H7 (cell line): ENCODE measurements around the gene NBPF3. TPM values are rescaled to one million over a fixed set of nuclear protein-coding genes. Genes with fewer than 3 reads are reported as not detected.

Experiments
- DNase-seq: peaks from one replicate; pipeline ENCODE4 v3.0.0; 2012
- H3K27me3 ChIP-seq: 2 replicates; pipeline ENCODE4 v1.6.0; 2011; ENCODE audit warnings: mild to moderate bottlenecking, low read length; ENCODE audit not compliant: control insufficient read depth, insufficient read depth
- H3K36me3 ChIP-seq: replicated peaks from 2 replicates; pipeline ENCODE4 v1.5.1; 2011; ENCODE audit warnings: low read length; ENCODE audit not compliant: control insufficient read depth, insufficient read depth
- H3K4me3 ChIP-seq: 2 replicates; pipeline ENCODE4 v1.5.1; 2011; ENCODE audit warnings: low read depth, mild to moderate bottlenecking, control low read depth, low read length, moderate library complexity; ENCODE audit not compliant: insufficient read depth
- total RNA-seq: library from RNA; depleted of rRNA; stranded (reverse); fragments of >200 nt; shearing (Covaris generic); gene quantifications from 2 replicates; pipeline ENCODE4 v1.2.3, GENCODE V29; 2014

NBPF3 gene
- total RNA-seq, 1 experiment from 2014 or later: 19.7 TPM

DNA sequence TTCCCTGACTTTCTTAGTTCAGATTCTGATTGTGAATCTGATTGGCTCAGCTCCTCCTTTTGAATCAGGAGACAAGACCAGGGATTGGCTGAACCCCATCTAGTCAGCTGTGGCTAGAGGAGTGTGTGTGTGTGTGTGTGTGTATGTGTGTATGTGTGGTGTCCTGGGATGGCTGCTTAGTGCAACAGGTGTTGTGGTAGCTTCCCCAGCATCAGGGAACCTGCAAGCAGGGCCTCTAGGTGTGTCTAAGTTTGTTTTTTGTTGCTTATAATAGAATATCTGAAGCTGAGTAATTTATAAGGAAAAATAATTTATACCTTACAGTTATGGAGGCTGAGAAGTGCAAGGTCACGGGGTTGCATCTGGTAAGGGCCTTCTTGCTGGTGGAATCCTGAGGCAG lies 56.1 kb downstream of the NBPF3 start:
- H3K4me3 ChIP-seq: no peak overlapping the region
- H3K27me3 ChIP-seq: peaks cover 3% of the 10 kb centered on the region; the same call in 1 of the 2 replicates
- DNase-seq: no peak
- H3K36me3 ChIP-seq: no peaks in the 10 kb centered on the region

- peaks cover 3% of the 10 kb centered on the region; the same call in 1 of the 2 replicates for H3K27me3 ChIP-seq
- no peak for DNase-seq
- no peaks in the 10 kb centered on the region for H3K36me3 ChIP-seq
- H3K4me3 ChIP-seq: no peak overlapping the region
Observed at GRCh38 chr1:21496886-21497285, 56.9 kb downstream of the NBPF3 start.

- Histone ChIP-seq H3K27me3 (peaks cover 3% of the 10 kb centered on the region; the same call in 1 of the 2 replicates), H3K4me3 (no peak overlapping the region), H3K36me3 (no peaks in the 10 kb centered on the region)
- DNase-seq: peak; percentile 83
Observed at GRCh38 chr1:21497466-21498061, 57.6 kb downstream of the NBPF3 start.

GRCh38 chr1:21499283-21499950 lies 59.5 kb downstream of the NBPF3 start:
- Histone ChIP-seq H3K4me3 (no peak overlapping the region), H3K36me3 (no peaks in the 10 kb centered on the region), H3K27me3 (peaks cover 3% of the 10 kb centered on the region; the same call in 1 of the 2 replicates)
- DNase-seq: no peak

DNA sequence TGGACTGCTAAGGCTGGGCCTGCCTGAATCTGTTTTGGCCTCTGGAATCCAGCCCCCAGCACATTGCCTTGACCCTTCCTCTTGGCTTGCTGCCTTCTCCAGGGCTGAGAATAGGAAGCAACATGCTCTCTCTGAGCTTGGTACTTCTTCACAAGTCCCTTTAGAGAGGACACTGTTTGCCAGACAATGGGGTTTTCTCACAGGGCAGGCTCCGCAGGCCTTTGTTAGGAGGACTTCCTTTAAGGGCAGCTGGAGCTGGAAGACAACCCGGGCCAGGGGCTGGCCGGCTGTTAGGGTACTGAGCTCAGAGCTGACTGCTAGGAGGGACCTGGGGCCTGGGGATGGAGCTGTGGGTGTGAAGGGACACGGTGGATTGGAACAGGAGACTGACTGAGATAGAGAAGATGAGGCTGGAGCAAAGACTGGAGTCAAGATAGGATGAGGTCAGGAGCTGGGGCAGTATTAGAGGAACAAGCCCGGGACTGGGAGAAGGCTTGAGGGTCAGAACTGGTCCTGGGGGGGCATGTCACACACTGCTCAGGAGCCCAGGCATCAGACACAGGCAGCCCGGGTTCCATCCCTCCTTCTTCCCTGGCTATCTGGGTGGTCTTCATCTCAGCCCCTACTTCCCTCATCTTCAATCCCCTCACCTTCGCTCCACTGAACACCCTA lies 63.9 kb downstream of the NBPF3 start:
- Histone ChIP-seq H3K36me3 (no peaks in the 10 kb centered on the region), H3K4me3 (no peak overlapping the region), H3K27me3 (peaks cover 6% of the 10 kb centered on the region)
- no peak for DNase-seq

DNA sequence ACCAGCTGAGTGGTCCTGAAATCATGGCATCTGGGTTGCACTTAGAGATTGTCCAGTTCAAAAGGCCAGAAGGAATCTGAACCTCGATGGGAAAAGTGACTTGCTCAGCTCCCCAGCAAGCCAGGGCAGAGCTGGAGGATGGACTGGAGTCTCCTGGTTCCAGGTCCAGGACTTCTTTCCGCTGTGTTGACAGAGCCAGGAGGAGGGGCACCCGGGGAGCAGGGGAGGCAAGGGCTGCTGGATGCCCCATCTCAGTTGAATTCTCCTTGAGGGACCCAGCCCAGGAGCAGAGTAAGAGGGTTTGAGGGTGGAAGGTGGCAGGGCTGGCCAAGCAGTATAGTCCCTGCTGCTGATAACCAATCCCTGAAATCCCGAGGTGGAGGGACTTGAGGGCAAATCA lies 66.9 kb downstream of the NBPF3 start:
- H3K4me3 ChIP-seq: no peak overlapping the region
- H3K36me3 ChIP-seq: no peaks in the 10 kb centered on the region
- DNase-seq: no peak
- H3K27me3 ChIP-seq: peaks cover 6% of the 10 kb centered on the region

GRCh38 chr1:21507511-21508270 lies 67.8 kb downstream of the NBPF3 start:
- Histone ChIP-seq H3K36me3 (no peaks in the 10 kb centered on the region), H3K4me3 (no peak overlapping the region), H3K27me3 (peaks cover 6% of the 10 kb centered on the region)
- no peak for DNase-seq

DNA sequence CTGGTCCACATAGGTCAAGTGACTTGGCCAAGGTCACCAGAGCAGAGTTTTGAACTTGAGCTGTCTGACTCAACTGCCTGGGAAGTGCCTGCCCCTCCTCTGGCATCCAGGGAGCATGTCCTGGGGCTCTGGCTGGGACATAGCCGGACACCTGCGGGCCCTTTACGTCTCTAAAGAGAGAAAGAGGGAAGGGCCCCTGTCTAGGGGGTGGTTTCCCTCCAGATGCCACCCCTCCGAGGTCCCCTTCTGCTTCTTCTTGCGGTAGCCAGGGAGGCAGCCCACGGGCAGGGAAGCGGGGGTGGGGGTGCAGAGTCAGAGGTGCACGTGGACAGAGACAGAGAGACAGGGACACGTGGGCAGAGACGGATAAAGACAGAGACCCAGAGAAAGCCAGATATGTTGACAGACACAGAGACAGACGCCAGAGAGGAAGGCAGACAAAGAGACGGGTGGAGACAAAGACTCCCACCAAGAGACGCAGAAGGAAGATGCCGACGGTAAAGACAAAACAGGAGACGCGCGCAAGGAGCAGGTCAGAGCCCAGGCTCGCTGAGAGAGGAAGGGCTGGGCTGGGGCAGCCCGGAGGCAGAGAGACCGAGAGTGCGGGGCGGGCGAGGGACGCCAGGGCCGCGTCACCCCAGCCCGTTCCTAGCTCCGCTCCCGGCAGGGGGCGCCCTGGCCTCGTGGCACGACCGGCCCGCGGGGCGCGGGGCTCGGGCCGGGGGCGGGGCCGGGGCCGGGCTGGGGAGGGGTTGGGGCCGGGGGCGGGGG lies 68.8 kb downstream of the NBPF3 start:
- peak; percentile 99 for DNase-seq
- H3K27me3 ChIP-seq: peaks cover 6% of the 10 kb centered on the region
- peak overlapping the region; percentile 91 for H3K4me3 ChIP-seq
- no peaks in the 10 kb centered on the region for H3K36me3 ChIP-seq

GRCh38 chr1:21509351-21510112 lies 69.6 kb downstream of the NBPF3 start, which contains the start of gene ALPL:
TSS of gene ALPL (plus strand) at chr1:21509423. CDS start at chr1:21554082, 44,659 bp downstream.
- Histone ChIP-seq H3K27me3 (peaks cover 6% of the 10 kb centered on the region), H3K36me3 (no peaks in the 10 kb centered on the region), H3K4me3 (peak within 1 kb of the TSS; percentile 91)
- peak; percentile 81 for DNase-seq

DNA sequence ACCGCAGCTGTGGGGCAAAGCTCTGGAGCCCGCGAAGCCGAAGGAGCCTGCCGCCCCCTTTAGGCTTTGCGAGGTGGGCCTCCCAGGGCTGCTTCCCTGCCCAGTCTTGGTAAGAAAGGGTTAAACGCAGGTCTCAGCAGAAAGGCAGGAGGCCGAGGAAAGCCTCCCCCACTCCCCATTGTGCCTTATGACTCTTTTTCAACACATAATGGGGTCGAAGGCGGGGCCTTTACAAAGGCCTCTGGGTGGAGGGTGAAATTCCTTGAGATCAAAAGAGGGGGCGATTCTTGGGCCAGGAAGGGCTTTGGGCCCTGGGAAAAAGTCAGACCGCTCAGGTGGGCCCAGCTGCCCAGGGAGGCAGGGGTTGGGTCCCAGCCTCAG lies 70.2 kb downstream of the NBPF3 start:
- peak overlapping the region; percentile 91 for H3K4me3 ChIP-seq

GRCh38 chr1:21510885-21511578 lies 71.1 kb downstream of the NBPF3 start:
- Histone ChIP-seq H3K27me3 (peaks cover 6% of the 10 kb centered on the region), H3K4me3 (no peak overlapping the region)

More for the DNA sequence above, 70.2 kb downstream of the NBPF3 start:
- H3K36me3 ChIP-seq: no peaks in the 10 kb centered on the region
- H3K27me3 ChIP-seq: peaks cover 6% of the 10 kb centered on the region
- DNase-seq: peak; percentile 91

DNA sequence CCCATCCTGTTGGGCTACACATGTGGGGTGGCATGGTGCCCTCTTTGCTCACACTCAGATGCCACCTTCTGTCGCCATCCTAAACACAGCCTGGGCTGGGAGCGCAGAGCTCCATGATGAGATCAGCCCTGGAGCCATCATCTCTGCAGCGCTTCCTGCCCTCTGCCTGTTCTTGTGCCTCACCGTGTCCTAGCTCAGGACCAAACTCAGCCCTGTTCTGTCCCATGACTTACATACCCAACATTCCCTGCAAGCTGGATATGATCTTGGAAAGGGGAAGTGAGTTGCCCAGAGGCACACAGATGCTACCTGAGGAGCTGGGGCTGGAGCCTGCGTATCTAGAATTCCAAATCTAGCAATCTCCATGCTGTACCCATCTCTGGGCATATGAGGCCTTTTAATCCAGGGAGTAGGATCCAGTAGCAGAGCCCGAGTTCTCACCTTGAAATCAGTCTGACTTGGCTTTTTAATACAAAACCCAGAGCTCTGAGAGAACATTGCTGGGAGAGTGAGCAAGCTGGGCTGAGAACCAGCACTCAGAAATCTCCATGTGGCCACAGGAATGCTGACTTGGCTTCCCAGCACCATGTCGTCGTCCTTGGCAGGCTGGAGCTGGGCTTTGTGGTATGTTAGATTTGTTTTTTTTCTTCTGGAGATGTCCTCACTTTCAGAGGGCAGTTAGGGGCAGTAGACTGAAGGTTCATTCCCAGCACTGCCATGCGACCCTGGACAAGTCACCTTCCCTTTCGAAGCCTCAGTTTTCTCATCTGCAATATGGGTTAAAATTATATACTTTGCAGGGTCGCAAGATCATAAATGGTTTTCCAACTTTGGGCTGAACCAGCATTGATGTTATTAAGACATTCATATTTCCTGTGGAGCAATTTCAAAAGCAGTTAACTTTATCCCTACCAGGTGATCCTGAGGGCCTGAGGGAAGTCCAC lies 71.9 kb downstream of the NBPF3 start:
- H3K36me3 ChIP-seq: no peaks in the 10 kb centered on the region
- peaks cover 6% of the 10 kb centered on the region for H3K27me3 ChIP-seq
- no peak overlapping the region for H3K4me3 ChIP-seq
- no peak for DNase-seq

More at GRCh38 chr1:21510885-21511578, 71.1 kb downstream of the NBPF3 start:
- no peak for DNase-seq
- H3K36me3 ChIP-seq: no peaks in the 10 kb centered on the region
